Stimulated activated CD8-positive, alpha-beta memory T cell treated with anti-CD3 and anti-CD28 coated beads, Interleukin-4, amount 100 ng/mL, for 24 hours (primary cell): ENCODE data around the gene CFHR1.

Experiments
- DNase-seq: peaks from one replicate; pipeline ENCODE4 v3.0.0-alpha.2; 2020; ENCODE audit warnings: low read depth

Gene CFHR1

DNA sequence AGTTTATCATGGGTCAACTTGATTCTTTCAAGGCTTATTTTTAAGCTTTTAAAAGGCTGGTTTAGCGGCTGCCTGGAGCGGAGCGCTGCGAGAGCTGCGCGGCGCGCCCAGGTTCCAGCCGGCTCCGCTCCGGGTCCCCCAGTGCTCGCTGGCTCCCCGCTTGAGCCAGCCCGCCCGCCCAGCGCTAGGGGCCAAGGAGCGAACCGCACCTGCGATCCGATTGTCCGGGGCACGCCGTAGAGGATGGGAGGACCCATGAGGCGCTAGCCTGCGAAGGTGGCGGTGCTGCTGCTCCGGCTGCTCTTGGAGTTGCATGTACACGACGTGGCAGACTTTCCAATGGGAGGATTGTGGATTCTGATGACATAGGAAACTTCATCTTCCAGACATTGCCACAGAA lies 58.4 kb downstream of the CFHR1 start:
- DNase-seq: no peak
